ENCODE results near the gene SIGLEC10. TPM values are rescaled to one million over a fixed set of nuclear protein-coding genes. Genes with fewer than 3 reads are reported as not detected.

The SIGLEC10 gene
- polyA plus RNA-seq, 4 donors, result 1.3 to 10.0 (median 2.2) TPM

DNA sequence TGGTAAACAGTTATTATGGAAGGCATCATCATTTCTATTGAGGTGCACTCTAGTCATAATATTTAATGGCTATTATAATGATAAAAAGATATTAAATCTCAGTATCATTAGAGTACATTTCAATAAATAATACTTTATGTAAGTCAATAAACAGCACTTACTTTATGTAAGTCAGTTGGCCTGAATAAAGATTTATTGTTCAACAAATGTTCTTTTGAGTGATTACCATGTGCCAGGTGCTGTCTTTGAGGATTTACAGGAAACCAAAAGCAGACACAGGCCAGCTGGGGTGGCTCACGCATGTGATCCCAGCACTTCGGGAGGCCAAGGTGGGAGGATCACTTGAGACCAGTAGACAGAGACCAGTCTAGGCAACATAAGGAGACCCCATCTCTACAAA lies 40.0 kb downstream of the SIGLEC10 start:
- FAIRE-seq (no peak), DNase-seq (no peak)
- H3K4me3 ChIP-seq (ENCODE audit: low read depth in 1 of 3, low read length in 3 of 3), result no peak overlapping the region
- no peak overlapping the region for H3K27ac ChIP-seq (ENCODE audit: low read depth in 1 of 3, low read length in 2 of 3)
- no peaks in the 10 kb centered on the region for H3K36me3 ChIP-seq (ENCODE audit: control insufficient read depth in 3 of 3, insufficient read depth in 2 of 3, low read depth in 1 of 3, low read length in 3 of 3)
- no peaks in the 10 kb centered on the region for H3K4me1 ChIP-seq (ENCODE audit: control insufficient read depth in 3 of 3, insufficient read depth in 2 of 3, low read depth in 1 of 3, low read length in 2 of 3)
- peaks cover 0 to 3% of the 10 kb centered on the region in 2 donors for H3K9me3 ChIP-seq (ENCODE audit: control insufficient read depth in 2 of 2, insufficient read depth in 1 of 2, low read depth in 1 of 2, low read length in 1 of 2)
- 78 to 89% (median 80%) methylated on average over 2 of the region's 2 CpGs for WGBS, 3 donors
- H3K27me3 ChIP-seq (ENCODE audit: control insufficient read depth in 3 of 3, insufficient read depth in 3 of 3, low read length in 3 of 3), result no peaks in the 10 kb centered on the region

DNA sequence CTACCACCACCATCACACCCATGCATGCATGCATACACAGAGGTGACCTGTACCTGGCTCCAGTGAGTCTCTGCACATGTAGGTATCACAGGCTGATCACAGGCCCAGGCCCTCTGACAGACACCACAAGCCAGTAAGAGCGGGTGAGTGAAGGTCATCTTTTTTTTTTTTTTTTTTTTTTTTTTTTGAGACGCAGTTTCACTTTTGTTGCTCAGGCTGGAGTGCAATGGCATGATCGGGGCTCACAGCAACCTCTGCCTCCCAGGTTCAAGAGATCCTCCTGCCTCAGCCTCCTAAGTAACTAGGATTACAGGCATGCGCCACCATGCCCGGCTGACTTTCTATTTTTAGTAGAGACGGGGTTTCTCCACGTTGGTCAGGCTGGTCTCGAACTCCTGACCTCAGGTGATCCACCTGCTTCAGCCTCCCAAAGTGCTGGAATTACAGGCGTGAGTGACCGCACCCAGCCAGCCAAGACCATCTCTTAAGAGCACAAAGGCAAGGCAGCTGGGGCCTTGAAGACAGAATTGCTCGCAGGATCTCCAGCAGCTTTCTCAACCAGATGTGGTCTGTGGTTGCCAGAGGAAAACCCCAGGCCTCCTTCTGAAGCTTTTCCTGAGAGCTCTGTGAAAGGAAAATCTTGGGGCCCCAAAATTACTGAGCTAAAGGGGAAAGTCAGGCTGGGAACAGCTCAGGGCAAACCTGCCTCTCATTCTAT lies 41.8 kb downstream of the SIGLEC10 start:
- Histone ChIP-seq H3K27ac (ENCODE audit: low read depth in 1 of 3, low read length in 2 of 3) (no peak overlapping the region), H3K36me3 (ENCODE audit: control insufficient read depth in 3 of 3, insufficient read depth in 2 of 3, low read depth in 1 of 3, low read length in 3 of 3) (no peaks in the 10 kb centered on the region), H3K27me3 (ENCODE audit: control insufficient read depth in 3 of 3, insufficient read depth in 3 of 3, low read length in 3 of 3) (no peaks in the 10 kb centered on the region), H3K4me1 (ENCODE audit: control insufficient read depth in 3 of 3, insufficient read depth in 2 of 3, low read depth in 1 of 3, low read length in 2 of 3) (no peaks in the 10 kb centered on the region), H3K4me3 (ENCODE audit: low read depth in 1 of 3, low read length in 3 of 3) (no peak overlapping the region), H3K9me3 (ENCODE audit: control insufficient read depth in 2 of 2, insufficient read depth in 1 of 2, low read depth in 1 of 2, low read length in 1 of 2) (no peaks in the 10 kb centered on the region)
- WGBS, 3 donors, result 45 to 50% (median 46%) methylated on average over 10 to 11 of the region's 11 CpGs
- FAIRE-seq (no peak), DNase-seq (peak in 1 of 2 donors; percentile 27)

DNA sequence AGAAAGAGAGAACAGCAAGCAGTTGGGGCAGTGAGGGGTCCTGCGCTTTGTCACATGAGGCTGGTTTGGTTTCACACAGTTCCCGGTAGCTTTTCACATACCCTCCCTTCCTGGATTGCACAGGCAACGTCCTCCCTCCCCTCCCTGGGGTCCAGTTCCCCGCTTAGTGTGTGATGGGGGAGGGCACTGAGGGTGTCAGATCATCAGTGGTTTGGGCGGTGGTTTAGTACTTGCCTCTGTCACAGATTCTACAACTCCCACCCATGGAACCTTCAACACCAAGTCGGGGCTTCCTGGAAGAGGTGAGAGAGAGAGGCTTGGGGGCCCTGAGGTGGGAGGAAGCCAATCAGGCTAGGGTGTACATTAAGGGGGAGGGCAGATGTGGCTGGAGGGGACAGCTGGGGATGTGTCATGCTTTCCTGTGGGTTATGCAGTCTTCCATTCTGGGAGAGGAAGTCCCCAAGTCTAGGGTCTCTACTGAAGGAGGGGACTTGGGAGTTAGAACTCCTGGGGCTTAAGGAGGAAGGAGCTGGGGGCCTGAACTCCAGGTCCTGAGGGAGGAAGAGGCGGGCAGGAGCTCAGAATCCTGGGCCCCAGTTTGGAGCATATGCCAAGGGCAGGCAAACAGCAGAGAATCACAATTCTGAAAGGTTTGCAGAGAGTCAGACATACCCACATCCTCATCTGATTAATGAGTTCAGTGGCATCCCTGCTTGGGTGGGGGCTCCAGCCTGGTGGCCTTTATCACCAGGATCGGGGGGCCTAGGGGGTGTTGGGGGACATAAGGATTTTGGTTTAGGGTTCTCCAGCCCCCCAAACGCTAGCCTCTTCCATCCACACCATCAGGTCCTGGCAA lies 44.6 kb downstream of the SIGLEC10 start, which contains the start of gene NKG7:
NKG7 (minus strand) TSS at position 6 of the 856 bp plus-strand sequence. CDS start 119 bp downstream, outside the sequence.
- DNase-seq, result peak in 1 of 2 donors; percentile 72
- peaks cover 0 to 6% (median 0%) of the 10 kb centered on the region in 3 donors for H3K4me1 ChIP-seq (ENCODE audit: control insufficient read depth in 3 of 3, insufficient read depth in 2 of 3, low read depth in 1 of 3, low read length in 2 of 3)
- no peaks in the 10 kb centered on the region for H3K36me3 ChIP-seq (ENCODE audit: control insufficient read depth in 3 of 3, insufficient read depth in 2 of 3, low read depth in 1 of 3, low read length in 3 of 3)
- H3K27me3 ChIP-seq (ENCODE audit: control insufficient read depth in 3 of 3, insufficient read depth in 3 of 3, low read length in 3 of 3), result no peaks in the 10 kb centered on the region
- FAIRE-seq, result no peak
- 47 to 63% (median 50%) methylated on average over 9 of the region's 9 CpGs for WGBS, 3 donors
- H3K4me3 ChIP-seq (ENCODE audit: low read depth in 1 of 3, low read length in 3 of 3), result peak within 1 kb of the TSS in 1 of 3 donors; percentile 26
- no peaks in the 10 kb centered on the region for H3K9me3 ChIP-seq (ENCODE audit: control insufficient read depth in 2 of 2, insufficient read depth in 1 of 2, low read depth in 1 of 2, low read length in 1 of 2)
- peak within 1 kb of the TSS in 2 of 3 donors; percentile 68 to 72 for H3K27ac ChIP-seq (ENCODE audit: low read depth in 1 of 3, low read length in 2 of 3)

DNA sequence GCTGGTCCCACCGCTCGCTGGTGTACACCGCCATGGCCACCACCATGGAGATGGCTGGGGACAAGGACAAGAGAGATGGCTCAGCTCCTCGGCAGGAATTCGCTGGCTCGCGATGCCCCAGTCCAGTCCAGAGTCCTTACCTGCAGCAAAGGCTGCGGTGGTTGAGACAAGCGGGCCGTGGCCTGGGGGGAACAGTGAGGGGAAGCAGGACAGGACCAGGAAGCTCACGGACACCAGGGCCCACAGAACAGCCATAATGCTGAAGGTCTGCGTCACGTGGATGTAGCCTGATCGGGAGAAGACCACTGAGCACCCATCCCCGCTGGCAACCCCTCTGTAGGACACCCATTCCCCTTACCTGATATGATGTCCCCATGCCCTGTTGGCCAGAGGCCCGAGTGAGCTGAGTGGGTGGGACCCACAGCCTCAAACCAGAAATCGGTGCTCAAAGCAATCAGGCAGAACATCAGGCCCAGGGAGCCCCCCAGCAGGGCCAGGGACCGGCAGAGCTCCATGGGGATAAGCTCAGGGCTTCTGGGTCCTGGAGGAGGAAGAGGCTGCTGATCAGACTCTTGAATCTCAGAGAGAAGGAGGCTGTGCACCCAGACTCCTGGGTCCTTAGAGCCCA lies 45.3 kb downstream of the SIGLEC10 start:
- FAIRE-seq (no peak), DNase-seq (no peak)
- H3K27ac ChIP-seq (ENCODE audit: low read depth in 1 of 3, low read length in 2 of 3), result peak overlapping the region in 2 of 3 donors; percentile 68 to 72
- no peaks in the 10 kb centered on the region for H3K9me3 ChIP-seq (ENCODE audit: control insufficient read depth in 2 of 2, insufficient read depth in 1 of 2, low read depth in 1 of 2, low read length in 1 of 2)
- no peaks in the 10 kb centered on the region for H3K27me3 ChIP-seq (ENCODE audit: control insufficient read depth in 3 of 3, insufficient read depth in 3 of 3, low read length in 3 of 3)
- H3K36me3 ChIP-seq (ENCODE audit: control insufficient read depth in 3 of 3, insufficient read depth in 2 of 3, low read depth in 1 of 3, low read length in 3 of 3), result no peaks in the 10 kb centered on the region
- WGBS, 3 donors, result 61 to 82% (median 81%) methylated on average over 18 of the region's 18 CpGs
- peak overlapping the region in 1 of 3 donors; percentile 26 for H3K4me3 ChIP-seq (ENCODE audit: low read depth in 1 of 3, low read length in 3 of 3)
- peaks cover 0 to 6% (median 0%) of the 10 kb centered on the region in 3 donors for H3K4me1 ChIP-seq (ENCODE audit: control insufficient read depth in 3 of 3, insufficient read depth in 2 of 3, low read depth in 1 of 3, low read length in 2 of 3)

DNA sequence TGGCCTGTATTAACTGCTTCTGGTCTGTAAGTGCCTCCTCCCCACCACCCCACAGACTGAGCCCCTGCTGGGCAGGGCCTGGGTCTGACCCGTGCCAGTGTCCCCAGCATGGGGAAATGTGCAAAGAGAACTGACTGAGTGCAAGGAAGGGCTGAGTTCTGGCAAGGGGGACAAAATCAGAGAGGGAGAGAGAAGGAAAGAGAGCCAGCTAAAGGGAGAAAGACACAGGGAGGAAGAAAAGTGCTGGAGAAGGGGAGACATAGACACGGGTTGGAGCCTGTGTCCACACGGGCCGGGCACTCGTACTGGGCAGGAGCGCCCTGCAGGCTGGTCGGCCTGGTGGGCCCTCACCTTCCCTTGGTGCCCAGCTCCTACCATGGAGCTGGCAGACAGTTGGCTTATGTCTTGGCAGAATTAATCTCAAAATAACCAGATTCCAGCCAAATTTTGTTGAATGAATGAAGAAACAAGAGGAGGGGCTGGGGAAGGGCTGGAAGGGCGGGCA lies 46.2 kb downstream of the SIGLEC10 start:
- DNase-seq, result no peak
- peaks cover 0 to 6% (median 0%) of the 10 kb centered on the region in 3 donors for H3K4me1 ChIP-seq (ENCODE audit: control insufficient read depth in 3 of 3, insufficient read depth in 2 of 3, low read depth in 1 of 3, low read length in 2 of 3)
- WGBS, 3 donors, result 67 to 81% (median 77%) methylated on average over 8 of the region's 8 CpGs
- no peak for FAIRE-seq
- H3K9me3 ChIP-seq (ENCODE audit: control insufficient read depth in 2 of 2, insufficient read depth in 1 of 2, low read depth in 1 of 2, low read length in 1 of 2), result no peaks in the 10 kb centered on the region
- H3K4me3 ChIP-seq (ENCODE audit: low read depth in 1 of 3, low read length in 3 of 3), result peak overlapping the region in 1 of 3 donors; percentile 26
- H3K27me3 ChIP-seq (ENCODE audit: control insufficient read depth in 3 of 3, insufficient read depth in 3 of 3, low read length in 3 of 3), result no peaks in the 10 kb centered on the region
- peak overlapping the region in 1 of 3 donors; percentile 6 for H3K27ac ChIP-seq (ENCODE audit: low read depth in 1 of 3, low read length in 2 of 3)
- H3K36me3 ChIP-seq (ENCODE audit: control insufficient read depth in 3 of 3, insufficient read depth in 2 of 3, low read depth in 1 of 3, low read length in 3 of 3), result no peaks in the 10 kb centered on the region

DNA sequence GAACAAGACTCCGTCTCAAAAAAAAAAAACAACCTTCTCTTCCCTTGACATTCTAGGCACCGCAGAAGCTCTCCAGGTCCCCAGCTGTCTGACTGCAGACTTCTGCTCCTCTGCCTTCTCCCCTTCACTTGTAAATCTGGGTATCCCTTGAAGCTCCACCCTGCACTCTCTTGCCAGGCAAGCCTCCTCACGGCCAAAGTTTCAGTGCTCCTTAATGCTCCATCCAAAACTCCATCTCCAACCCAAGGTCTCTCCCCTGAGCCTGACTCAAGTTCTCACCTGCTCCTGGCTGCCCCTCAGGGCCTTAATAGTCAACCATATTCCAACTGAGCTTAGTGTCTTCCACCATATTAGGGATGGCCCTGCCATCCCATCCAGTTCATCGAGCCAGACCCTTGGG lies 47.2 kb downstream of the SIGLEC10 start:
- H3K36me3 ChIP-seq (ENCODE audit: control insufficient read depth in 3 of 3, insufficient read depth in 2 of 3, low read depth in 1 of 3, low read length in 3 of 3), result no peaks in the 10 kb centered on the region
- whole genome bisulfite sequencing, 3 donors, result 63 to 80% (median 72%) methylated on average over 3 to 4 of the region's 4 CpGs
- H3K9me3 ChIP-seq (ENCODE audit: control insufficient read depth in 2 of 2, insufficient read depth in 1 of 2, low read depth in 1 of 2, low read length in 1 of 2), result no peaks in the 10 kb centered on the region
- FAIRE-seq, result no peak
- no peaks in the 10 kb centered on the region for H3K27me3 ChIP-seq (ENCODE audit: control insufficient read depth in 3 of 3, insufficient read depth in 3 of 3, low read length in 3 of 3)
- H3K4me1 ChIP-seq (ENCODE audit: control insufficient read depth in 3 of 3, insufficient read depth in 2 of 3, low read depth in 1 of 3, low read length in 2 of 3), result peaks cover 0 to 6% (median 0%) of the 10 kb centered on the region in 3 donors
- no peak overlapping the region for H3K4me3 ChIP-seq (ENCODE audit: low read depth in 1 of 3, low read length in 3 of 3)
- H3K27ac ChIP-seq (ENCODE audit: low read depth in 1 of 3, low read length in 2 of 3), result peak overlapping the region in 1 of 3 donors; percentile 8
- no peak for DNase-seq

DNA sequence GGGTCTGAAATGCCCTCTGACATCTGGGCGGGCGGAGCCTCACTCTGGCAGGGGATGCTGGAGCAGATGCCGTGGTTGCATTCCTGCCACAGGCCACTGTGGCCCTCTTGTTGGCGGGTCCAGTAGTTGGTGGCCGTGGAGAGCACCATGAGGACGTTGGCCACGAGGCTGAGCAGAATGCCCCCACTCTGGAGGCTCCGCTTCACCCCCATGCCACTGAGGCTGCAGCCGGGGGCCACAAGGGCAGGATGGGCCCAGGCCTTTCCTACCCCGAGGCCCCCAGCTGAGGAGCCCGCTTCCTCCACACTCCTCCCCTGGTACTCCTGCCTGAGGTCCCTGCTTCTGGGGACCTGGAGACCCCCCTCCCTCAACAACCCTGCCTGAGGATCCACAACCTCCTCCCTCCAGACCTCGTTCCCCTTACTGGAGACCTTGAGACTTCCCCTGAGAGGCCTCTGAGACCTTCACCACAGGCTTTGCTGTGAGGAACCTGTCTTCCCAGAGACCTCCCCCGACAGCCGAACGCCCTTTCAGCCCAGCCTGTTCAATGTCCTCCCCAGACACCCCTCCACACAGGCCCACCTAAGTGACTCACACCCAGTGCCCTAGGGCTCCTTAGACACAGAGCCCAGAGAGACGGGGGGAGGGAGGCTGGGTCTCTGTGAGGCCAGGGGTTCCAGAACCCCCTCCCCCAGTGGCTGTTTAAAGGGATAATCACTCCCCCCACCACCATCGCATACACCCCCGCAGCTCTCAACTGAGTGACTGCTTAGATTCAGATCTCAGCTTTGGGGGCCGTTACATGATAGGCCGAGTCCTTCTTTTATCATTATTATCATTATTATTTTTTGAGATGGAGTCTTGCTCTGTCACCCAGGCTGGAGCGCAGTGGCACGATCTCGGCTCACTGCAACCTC lies 48.8 kb downstream of the SIGLEC10 start, which contains the start of gene CLDND2:
CLDND2 (minus strand) TSS at position 638 of the 917 bp plus-strand sequence; CDS start at position 212, 426 bp downstream.
- H3K9me3 ChIP-seq (ENCODE audit: control insufficient read depth in 2 of 2, insufficient read depth in 1 of 2, low read depth in 1 of 2, low read length in 1 of 2), result no peaks in the 10 kb centered on the region
- H3K4me3 ChIP-seq (ENCODE audit: low read depth in 1 of 3, low read length in 3 of 3), result peak within 1 kb of the TSS; percentile 54 to 67 (median 64)
- DNase-seq (peak in 1 of 2 donors; percentile 10), FAIRE-seq (no peak)
- peak within 1 kb of the TSS; percentile 58 to 89 (median 75) for H3K27ac ChIP-seq (ENCODE audit: low read depth in 1 of 3, low read length in 2 of 3)
- H3K36me3 ChIP-seq (ENCODE audit: control insufficient read depth in 3 of 3, insufficient read depth in 2 of 3, low read depth in 1 of 3, low read length in 3 of 3), result peaks cover 0 to 5% (median 0%) of the 10 kb centered on the region in 3 donors
- 57 to 65% (median 60%) methylated on average over 19 to 23 of the region's 23 CpGs for WGBS, 3 donors
- H3K4me1 ChIP-seq (ENCODE audit: control insufficient read depth in 3 of 3, insufficient read depth in 2 of 3, low read depth in 1 of 3, low read length in 2 of 3), result peaks cover 0 to 17% (median 0%) of the 10 kb centered on the region in 3 donors
- H3K27me3 ChIP-seq (ENCODE audit: control insufficient read depth in 3 of 3, insufficient read depth in 3 of 3, low read length in 3 of 3), result no peaks in the 10 kb centered on the region

Measured in small intestine (tissue), 7 donors.